Measurements from ENCODE around the gene CADM3.
A peak's percentile ranks its signal among the peaks of the same experiment; 100 is the strongest.

The CADM3 gene

DNA sequence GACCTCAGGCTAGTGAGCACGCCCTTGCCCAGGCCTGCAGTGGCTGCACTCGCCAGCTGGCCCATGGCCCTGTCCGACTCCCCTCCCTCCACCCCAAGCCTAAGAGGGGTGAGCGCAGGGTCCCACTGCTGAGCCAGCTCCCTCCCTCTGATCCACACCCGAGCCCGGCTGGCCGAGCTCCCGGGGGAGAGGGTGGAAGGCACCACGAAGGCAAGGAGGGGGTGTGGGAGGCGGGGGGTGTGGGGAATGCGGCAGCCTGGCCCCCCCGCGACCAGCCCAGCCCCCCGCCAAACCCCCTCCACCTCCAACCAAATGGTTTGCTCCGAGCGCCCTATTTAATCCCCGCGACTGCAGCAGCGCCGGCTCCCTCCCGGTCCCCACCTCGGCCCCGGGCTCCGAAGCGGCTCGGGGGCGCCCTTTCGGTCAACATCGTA, at the start of gene CADM3:
Gene CADM3 (plus strand): TSS at position 362 of the 434 bp plus-strand sequence. CDS start 151 bp downstream, outside the sequence.
- no peak for DNase-seq (ENCODE audit: low read depth)
- H3K4me3 ChIP-seq (ENCODE audit: low read depth, low read length) = peak within 1 kb of the TSS; percentile 35

DNA sequence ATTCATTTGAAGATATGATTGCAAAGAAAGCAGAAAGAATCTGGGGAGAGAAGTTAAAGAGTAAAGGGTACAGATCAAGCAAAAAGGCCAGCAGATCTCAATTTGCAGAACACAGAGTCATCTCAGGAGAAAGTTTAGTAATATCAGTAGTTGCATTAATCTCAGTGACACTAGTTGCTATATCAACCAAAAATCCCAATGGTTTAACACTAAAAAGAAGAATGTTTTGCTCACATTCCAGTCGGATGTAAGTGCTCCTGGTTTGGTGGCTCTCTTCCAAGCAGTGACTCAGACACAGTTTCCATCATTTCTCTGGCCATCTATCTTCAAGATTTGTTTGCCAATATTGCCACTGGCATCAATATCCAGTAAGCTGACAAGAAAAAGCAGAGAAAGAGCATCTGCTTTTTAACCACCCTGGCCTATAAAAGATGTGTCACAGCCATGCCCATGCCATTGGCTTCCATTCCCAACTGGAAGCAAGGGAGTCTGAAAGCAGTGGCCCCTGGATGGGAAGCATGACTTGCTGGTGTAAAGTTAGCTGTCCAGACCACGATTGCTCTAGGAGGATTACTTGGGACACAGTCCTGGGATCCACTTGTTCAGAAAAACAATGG, 49.3 kb upstream of the CADM3 start:
- H3K4me3 ChIP-seq (ENCODE audit: low read depth, low read length) = no peak overlapping the region
- peak; percentile 49 for DNase-seq (ENCODE audit: low read depth)

- H3K4me3 ChIP-seq (ENCODE audit: low read depth, low read length) = no peak overlapping the region
- DNase-seq (ENCODE audit: low read depth) = no peak
These were observed 47.8 kb upstream of the CADM3 start for GRCh38 chr1:159123587-159123986.

GRCh38 chr1:159132271-159132881, 39.0 kb upstream of the CADM3 start:
- H3K4me3 ChIP-seq (ENCODE audit: low read depth, low read length) = no peak overlapping the region
- DNase-seq (ENCODE audit: low read depth) = peak; percentile 12

GRCh38 chr1:159140474-159140873, 30.9 kb upstream of the CADM3 start:
- H3K4me3 ChIP-seq (ENCODE audit: low read depth, low read length) = no peak overlapping the region
- DNase-seq (ENCODE audit: low read depth) = no peak

DNA sequence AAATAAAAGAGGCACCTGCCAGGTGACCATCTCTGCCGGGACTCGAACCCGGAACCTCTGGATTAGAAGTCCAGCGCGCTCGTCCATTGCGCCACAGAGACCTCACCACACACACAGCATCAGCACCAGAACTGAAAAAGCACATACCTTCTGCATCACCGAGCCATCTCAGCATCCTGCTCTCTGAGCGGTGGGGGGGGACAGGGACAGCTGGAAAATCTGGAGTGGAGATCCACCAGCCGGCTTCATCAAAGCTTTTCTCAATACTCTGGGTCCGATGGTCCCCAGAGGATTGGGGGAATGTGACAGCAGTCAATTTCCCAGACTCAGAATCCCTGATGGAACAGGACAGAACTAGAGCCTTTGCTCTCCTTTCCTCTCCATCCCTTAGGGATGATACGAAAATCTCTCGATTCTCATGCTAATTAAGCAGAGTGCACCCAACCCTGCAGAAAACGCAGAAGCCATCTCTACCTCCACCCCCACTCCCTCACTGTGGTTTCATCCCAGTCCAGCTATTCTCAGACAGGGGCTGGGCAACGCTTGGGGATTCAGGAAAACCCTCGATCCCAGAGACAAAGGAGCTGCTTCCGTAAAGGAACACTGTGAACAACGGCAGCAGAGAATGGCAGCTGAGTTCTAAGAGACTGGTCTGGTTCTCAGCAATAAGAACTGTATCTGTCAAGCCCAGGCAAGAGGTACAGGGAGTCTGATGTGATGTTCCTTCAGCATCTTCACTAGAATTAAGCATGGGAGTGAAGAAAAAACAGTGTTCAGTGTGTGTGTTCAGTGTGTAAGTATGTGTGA, 29.6 kb upstream of the CADM3 start:
- peak overlapping the region; percentile 42 for H3K4me3 ChIP-seq (ENCODE audit: low read depth, low read length)
- DNase-seq (ENCODE audit: low read depth) = peak; percentile 39

GRCh38 chr1:159142391-159142663, 29.1 kb upstream of the CADM3 start:
- H3K4me3 ChIP-seq (ENCODE audit: low read depth, low read length) = no peak overlapping the region
- no peak for DNase-seq (ENCODE audit: low read depth)

GRCh38 chr1:159142726-159143510, 28.5 kb upstream of the CADM3 start:
- no peak for DNase-seq (ENCODE audit: low read depth)
- H3K4me3 ChIP-seq (ENCODE audit: low read depth, low read length) = no peak overlapping the region

DNA sequence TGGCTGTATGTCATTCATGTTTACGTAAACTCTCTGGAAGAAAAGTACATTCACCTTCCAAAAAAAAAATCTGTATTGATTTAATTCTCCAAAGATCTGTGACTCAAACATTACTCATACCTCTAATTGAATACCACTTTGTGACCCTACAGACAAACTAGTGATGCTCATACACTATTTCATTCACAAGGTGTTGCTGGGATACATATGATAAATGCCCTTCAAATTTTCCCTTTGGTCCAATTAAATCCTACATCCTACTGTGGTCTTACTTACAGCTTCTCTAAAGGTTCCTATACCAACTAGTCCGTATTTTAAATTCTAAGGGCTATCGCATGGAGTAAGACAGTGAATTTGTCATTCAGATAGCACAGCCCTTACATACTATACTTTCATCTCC, 26.8 kb upstream of the CADM3 start:
- no peak overlapping the region for H3K4me3 ChIP-seq (ENCODE audit: low read depth, low read length)
- DNase-seq (ENCODE audit: low read depth) = no peak

DNA sequence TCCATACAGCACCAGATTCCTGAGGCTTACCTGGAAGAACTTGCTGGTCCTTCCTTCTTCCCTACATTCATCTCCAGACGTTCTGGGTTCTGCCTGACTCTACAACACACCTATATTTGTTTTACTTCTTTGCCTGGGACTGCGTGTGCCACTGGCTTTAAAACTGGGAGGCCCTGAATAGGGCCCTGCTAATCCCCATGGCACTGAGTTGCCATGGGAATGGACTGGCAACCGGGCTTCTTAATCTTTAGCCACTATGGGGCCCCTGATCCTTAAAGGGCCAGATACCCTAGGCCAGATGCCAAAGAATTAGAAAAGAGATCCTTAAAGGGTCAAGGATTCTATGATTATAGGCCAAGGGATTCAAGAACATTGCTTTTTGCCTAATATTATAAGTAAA, 24.4 kb upstream of the CADM3 start:
- no peak overlapping the region for H3K4me3 ChIP-seq (ENCODE audit: low read depth, low read length)
- DNase-seq (ENCODE audit: low read depth) = no peak

DNA sequence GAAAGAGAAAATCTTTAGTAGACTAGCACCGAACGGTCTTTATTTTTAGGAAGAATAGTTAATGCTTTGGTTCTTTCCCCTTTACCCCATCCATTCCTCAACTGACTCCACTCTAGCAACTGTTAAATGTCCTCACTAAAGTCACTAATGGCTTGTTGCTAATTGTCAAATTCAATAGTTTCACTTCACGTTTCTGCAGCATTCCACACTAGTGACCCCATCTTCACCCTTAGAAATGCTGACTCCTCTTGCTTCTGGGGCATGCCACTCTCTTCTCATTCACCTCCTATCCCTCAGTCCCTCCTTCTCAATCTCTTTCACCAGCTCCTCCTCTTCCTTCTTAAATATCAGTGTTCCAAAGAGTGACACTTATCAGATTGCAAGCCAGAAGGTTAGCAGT, 19.4 kb upstream of the CADM3 start:
- H3K4me3 ChIP-seq (ENCODE audit: low read depth, low read length) = no peak overlapping the region
- no peak for DNase-seq (ENCODE audit: low read depth)

- no peak overlapping the region for H3K4me3 ChIP-seq (ENCODE audit: low read depth, low read length)
These were observed 10.3 kb upstream of the CADM3 start for GRCh38 chr1:159161001-159161718.

GRCh38 chr1:159161719-159162026, 9.7 kb upstream of the CADM3 start:
- no peak for DNase-seq (ENCODE audit: low read depth)
- H3K4me3 ChIP-seq (ENCODE audit: low read depth, low read length) = no peak overlapping the region

More at GRCh38 chr1:159161001-159161718, 10.3 kb upstream of the CADM3 start:
- peak; percentile 80 for DNase-seq (ENCODE audit: low read depth)

DNA sequence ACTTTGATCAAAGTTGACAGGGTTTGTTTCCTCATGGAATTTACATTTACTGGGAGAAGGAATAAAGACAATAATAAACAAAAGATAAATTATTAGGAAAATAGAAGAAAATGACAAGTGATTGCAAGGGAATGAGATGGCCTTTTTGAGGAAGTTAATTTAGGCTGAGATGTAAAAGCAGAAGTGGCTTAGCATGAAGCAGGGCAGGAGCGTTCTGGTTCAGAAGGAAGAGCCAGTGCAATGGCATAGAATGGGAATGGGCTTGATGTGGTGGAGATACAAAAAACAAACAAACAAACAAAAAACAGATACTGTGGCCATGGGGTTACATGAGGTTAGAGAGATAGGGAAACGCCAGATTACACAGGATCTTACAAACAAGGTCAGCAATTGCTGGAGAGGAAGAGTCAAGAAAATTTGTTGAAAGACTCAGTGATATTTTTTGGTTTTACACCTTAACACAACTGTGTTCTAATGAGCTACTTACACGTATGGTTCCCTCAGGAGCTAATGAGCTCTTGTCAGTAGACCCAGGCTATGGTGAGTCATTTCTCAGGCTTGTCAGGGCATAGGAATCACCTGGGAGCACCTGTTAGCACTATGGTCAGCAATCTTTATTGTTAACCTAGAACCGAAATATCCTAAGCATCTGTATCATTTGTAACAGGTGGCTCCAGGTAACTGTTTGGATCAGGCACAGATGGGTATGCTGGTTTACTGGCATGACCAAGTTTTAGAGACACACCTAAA, 8.7 kb upstream of the CADM3 start:
- DNase-seq (ENCODE audit: low read depth) = no peak
- no peak overlapping the region for H3K4me3 ChIP-seq (ENCODE audit: low read depth, low read length)

DNA sequence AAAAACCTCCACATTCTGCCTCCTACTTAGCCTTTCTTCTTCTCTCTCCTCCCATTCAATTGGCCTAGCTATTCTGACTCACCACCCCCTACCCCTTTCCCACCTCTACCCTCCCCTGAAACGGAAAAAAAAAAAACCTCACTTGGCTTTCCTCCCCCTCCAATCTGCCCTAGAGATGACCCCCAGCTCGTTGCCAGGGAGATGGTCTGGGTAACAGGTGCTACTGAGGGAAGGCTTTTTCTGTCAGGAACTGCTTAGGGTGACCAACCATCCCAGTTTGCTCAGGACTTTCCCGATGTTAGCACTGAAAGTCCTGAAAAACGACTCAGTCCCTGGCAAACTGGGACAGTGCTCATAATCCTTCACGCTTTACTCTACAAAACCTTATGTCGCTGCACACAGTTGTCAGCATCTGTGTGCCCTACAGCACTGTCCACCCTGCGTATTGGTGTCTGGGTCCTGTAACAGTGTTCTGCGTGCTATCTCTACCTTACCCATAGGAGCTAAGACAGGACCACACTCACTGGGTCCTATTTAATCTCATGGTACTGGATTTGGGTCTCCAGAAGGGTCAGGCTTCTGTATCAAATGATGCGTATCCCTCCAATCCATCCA, 7.7 kb upstream of the CADM3 start:
- DNase-seq (ENCODE audit: low read depth) = no peak

GRCh38 chr1:159168043-159168442, 3.4 kb upstream of the CADM3 start:
- no peak overlapping the region for H3K4me3 ChIP-seq (ENCODE audit: low read depth, low read length)
- no peak for DNase-seq (ENCODE audit: low read depth)

More for the DNA sequence above, 7.7 kb upstream of the CADM3 start:
- H3K4me3 ChIP-seq (ENCODE audit: low read depth, low read length) = no peak overlapping the region

- no peak overlapping the region for H3K4me3 ChIP-seq (ENCODE audit: low read depth, low read length)
- DNase-seq (ENCODE audit: low read depth) = no peak
These were observed 776 bp upstream of the CADM3 start for GRCh38 chr1:159170639-159171038.

DNA sequence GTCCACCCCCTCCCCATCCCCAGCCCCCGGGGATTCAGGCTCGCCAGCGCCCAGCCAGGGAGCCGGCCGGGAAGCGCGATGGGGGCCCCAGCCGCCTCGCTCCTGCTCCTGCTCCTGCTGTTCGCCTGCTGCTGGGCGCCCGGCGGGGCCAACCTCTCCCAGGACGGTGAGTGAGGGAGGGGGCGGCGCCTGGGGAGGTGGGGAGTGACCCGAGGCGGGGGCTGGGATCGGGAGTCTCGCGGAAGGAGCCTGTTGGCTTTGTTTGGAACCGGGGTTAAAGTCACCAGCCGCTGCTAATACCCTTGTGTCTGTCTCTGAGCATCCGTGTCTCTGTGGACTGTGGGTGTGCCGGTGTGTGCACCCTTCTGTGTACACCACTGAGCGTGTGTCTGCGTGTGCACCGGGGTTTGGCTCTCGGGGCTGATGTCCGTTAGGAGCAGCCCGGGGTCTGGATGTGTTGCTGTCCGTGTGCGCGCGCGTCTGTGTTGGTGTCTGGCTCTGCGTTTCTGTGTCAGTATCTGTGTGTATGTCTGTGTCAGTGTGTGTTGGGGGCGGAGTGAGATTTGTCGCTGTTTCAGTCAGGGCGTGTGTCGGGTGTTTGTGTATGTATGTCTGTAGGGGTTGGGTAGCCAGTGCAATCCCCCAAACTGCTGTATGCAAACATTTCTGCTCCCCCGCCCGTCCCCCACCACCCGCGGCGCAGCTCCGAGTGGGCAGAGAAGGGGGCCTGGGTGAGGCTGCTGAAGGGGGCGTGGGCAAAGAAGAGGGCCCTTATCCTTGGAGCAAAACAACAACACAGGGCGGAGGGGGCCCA, 480 bp downstream of the CADM3 start:
- H3K4me3 ChIP-seq (ENCODE audit: low read depth, low read length) = peak overlapping the region; percentile 35

More for the DNA sequence above, 480 bp downstream of the CADM3 start:
- DNase-seq (ENCODE audit: low read depth) = no peak

All from skeletal muscle cell (primary cell).